HG02642 (cell line): Measurements from ENCODE around the gene KMO.

ENCODE experiments used
- ATAC-seq: cut with Tn5 transposase; IDR thresholded peaks from one replicate; pipeline ENCODE4 v1.9.1; 2021; ENCODE audit warnings: mild to moderate bottlenecking; ENCODE audit not compliant: unreplicated experiment, poor library complexity

Gene KMO

DNA sequence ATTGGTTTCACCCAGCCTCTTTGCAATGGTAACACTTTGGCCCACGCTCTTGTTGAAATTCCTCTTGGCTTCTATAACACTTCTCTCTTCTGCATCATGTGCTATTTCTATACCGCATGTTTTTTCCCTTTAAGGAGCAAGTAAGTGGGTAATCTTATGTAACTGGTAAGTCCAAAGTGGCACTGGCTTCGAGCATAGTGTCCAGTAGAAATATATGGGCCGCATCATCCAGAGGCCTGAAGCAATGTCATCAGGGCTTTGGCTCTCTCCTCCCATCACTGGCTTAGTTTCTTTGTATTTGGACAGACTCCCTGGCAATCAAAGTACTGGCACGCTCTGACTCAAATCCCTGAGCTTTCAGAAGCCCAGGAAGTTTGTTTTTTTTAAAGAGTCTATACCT is 90.5 kb downstream of the KMO start:
- no peak for ATAC-seq

DNA sequence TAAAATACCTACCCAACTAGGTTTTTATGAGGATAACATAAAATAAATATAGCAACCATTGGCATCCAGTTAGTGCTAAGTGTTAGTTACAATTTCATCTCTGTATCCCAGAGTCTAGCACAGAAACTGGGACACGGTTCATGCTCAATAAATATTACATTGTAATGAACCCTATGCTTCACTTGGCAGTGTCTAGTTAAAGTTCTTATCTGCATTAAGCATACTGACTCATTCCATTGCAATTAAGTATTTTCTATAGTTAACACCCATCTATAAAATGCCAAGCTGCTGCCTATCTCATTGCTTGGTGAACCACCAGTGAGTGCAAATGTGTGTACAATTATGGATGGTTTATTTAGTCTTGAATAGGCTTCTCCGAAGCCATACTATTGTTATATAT is 92.8 kb downstream of the KMO start:
- no peak for ATAC-seq

DNA sequence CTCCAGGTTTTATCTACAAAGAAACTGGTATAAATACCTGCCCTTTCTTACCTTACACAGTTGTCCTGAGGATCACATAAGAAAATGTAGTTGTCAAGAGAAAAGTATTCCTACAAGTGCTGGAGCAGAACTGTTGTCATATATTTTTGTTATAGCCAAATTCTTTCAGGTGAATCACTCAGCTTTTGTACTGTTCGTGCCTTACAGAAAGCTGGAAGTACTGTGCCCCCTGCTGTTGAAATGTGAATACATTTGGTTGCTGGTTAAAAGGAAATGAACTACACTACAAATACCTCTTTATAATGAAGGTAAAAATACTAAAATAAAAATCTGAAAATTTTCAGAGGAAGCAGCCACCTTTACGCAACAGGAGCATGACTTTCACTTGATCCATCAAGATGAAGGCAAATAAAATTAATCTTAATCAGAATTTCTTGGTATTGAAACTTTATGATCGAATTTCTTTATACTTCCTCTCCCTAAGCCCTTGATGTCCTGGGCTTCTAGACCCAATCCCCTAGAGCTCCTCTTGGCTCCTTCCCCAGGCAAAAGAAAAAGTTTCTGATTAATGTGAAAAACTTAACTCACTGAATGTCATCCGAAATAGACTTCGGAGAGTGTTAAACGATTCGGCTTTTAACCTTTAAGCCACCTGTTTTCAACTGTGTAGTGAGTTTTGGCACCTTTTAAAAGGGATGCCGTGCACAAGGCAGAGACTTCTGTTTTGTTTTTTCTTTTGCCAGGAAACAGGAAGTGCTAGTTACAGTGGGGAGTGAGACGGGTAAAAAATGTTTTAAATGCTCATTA is 95.5 kb downstream of the KMO start:
- ATAC-seq: peak; percentile 75

DNA sequence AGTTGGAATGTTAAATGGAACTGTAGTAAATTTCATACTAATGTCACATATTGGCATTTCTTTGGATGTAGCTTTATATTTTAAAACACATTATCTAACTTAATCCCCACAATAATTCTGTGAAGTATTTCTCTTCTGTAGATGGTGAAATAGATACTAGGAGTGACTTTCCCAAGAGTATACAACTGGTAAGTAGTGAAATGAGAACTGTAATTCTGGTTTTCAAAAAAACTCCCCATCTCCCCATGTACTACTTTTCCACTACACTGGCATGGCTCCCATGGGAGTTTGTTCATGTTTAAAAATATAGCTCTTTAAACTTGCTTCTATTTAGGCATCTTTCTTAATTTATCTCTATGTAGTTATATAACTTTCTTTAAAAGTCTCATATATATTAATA is 97.8 kb downstream of the KMO start:
- ATAC-seq: no peak

DNA sequence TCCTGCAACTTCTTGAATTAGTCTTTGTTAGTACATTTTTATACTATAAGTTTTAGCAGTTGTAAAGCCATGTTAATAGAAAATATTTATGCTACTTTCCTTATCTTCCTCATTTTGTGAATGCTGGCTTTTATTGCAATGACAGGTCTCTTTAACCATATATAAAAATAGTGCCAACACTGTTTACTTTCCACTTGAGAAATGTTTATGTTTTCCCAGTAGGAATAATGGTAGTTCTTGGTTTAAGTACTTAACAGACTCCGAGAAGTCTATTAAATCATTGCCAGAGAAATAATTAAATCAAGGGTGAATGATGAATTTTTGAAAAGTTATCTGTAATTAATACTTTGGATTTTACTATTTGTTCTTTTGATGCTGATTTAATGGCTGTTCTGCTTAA is 98.3 kb downstream of the KMO start:
- no peak for ATAC-seq

DNA sequence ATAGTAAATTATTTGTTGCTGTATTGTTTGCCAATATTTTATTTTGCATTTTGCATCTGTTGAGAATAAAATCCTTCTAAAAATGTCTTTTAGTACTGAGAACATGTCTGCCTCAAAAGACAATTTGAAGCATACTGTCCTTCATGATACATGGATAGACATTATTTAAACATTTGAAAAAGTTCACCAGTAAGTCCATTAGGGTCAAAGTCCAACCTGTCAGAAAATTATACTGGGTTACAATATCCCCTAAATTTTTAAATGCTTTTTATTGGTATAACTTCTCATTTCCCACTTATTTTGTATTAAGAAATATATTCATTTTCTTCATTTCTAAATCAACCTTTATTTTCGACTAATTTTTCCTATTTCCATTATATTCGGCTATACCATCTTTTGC is 98.7 kb downstream of the KMO start:
- no peak for ATAC-seq

DNA sequence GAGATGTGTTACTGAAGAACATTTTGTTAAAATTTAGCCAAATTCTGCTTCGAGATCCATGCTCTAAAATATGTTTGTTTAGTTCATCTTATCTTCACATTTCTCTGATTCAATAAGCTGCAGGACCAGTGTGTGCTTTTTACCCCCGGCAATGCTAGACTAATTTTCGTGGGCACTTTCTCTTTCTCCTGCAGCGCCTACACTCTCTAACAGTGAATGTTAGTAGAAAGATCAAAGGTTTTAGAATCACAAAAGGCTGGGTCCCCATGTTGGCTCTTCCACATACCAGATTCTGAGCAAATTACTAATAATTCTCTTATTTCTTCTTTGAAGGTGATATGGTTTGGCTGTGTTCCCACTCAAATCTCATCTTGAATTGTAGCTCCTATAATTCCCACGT is 99.5 kb downstream of the KMO start:
- no peak for ATAC-seq

DNA sequence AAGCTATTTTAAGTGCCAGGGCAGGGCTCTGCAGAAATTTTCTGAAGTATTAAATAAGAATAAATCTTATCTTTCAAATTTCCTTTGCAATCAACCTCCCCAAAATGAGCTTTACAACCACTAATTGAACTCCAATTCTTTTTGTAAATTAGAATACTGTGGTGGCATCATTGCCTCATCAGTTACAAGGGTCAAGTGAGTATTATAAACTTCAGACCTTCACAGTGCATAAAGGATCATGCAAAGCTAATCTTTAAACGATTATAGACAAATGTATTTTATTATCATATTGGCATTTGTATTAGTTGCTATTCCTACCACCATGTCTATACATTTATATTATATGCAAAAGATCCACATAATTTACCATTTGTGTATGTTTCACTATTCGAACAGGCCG is 100.8 kb downstream of the KMO start:
- ATAC-seq: no peak

DNA sequence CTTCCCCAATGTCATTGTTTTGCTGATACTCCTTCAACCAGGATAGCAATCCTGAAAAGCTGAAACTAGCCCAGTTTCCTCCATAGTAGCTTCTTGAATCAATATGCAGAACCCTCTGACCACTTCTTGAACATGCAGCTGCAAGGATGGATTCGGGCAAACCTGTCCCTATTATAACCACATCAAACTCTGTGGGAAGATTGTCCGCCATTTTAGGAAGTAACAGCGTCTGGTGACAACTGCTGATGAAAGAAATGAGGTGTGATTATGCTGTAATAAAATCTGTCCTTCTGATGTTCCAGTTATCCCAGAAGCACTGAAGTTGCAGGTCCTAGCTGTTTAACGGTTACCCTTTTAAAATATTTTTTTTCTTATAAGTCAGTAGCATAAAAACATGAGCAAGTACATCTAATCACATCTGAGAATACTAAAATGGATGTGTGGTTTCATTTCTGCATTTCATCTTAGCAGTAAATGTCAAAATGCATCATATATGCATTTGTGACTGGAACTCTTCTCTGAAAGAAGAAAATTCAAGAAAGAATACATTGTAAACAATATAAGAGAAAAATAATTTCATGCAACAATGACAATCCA is 103.5 kb downstream of the KMO start:
- ATAC-seq: no peak

DNA sequence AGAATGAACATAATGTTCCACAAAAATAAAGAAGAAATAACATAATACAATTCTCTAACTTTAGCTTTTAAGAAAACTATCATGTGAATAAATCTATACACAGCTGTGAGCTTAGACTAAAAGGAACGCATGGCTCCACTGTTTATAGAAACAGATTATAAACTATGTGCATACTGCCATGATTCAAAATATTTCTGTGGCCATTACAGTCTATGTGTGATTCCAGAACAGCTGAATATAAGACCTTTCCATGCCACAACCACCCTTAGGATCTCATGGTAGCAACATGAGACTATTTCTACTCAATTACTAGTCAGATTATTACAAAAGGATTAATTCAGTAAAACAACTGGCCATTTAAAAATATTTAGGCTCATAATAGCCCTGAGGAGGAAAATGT is 104.1 kb downstream of the KMO start:
- no peak for ATAC-seq

DNA sequence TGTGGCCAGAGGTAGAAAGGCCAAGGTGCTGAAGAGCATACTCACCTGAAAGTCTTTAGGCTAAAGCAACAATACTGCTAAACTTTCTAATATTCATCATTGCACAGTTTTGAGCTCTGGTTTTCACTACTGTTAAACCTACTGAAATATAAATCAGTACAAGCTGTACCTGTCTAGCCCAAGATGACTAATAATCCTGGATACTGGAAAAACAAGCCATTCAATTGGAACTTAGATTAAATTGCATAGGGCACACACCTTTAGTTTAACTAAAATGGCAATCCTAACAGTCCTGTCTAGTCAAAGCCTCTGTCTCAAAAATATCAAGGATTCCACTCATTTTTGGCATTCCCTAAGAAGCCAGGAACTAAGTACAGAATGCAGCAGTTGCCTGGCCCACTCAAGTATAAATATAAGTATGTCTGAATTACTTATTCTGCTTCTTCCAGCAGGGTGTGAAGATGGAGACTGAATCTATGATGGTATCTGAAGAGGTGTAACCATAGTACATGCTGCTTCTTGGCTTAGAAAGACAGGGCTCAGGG is 104.9 kb downstream of the KMO start:
- ATAC-seq: no peak

DNA sequence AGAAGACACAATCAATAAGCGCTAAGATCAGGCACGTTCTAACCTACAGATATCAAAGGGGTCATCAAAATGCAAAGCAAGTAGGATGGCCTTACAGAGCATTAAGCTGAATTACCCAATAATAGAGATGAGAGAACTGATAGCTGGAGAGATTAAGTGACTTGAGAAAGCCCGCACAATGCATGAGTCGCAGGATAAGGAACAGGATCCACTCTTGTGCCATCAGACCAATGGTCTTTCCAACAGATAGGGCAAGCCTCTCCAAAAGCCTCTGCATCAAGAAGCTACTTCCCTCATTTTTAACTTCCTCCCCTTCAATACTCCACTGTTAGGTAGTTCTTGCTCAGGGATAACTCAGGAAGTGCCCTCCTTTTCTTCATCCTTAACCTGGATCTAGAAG is 105.4 kb downstream of the KMO start:
- ATAC-seq: no peak

DNA sequence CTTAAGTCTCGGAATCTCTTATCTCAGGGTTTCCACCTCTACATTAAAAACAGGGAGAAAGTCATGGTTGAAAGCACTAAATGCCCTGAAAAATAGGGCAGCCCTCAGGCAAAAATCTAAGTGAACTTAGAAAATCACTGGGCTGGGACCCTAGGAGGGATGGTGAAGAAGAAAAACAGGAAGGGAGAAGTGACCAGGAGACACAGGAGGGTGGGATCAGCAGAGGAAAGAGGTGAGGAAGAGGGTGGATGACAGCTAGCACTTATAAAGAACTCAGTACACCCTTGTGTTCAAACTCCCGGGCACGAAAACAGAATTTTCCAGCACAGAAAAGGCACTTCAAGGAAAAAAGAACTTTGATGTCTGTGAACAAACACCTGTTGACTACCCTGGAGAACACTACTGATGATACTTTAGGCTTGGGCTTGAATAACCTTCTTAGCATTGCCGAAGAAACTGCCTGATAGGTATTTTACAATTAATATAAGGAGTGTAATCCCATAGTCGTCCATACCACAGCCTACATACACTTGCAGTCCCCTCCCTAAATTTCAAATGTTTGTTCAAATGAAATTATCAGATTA is 106.0 kb downstream of the KMO start:
- ATAC-seq: no peak

DNA sequence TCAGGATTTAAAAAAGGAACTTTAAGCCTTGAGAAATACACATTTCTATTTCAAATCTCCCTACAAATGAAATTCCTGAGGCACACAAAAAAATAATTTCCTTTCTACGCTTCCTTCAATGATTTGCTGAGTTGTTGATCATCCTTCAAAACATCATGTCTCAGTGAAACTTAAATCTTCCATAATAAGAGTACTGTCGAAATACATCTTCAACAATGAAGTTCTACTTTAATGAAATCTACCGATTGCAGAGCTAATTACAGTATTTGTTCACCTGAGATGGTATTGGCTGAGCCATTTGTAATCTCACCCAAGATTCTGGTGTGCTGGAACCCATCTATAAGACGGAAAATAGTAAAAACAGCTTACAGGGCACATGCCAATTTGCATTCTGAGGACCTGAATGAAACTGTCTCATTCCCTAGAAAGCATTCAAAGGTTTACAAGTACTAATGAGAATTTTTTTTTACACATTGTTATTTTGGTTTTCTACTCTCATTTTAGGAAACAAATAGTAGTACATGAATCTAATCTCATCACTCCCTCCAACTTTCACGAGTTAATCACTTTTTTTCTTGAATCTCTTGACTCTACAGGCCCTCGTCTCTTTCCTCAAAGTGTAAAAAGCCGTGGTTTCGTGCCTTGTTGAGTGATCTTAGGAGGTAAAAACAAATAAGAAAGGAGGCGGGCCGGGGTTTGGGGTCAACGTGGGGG is 106.9 kb downstream of the KMO start:
- ATAC-seq: peak; percentile 0

DNA sequence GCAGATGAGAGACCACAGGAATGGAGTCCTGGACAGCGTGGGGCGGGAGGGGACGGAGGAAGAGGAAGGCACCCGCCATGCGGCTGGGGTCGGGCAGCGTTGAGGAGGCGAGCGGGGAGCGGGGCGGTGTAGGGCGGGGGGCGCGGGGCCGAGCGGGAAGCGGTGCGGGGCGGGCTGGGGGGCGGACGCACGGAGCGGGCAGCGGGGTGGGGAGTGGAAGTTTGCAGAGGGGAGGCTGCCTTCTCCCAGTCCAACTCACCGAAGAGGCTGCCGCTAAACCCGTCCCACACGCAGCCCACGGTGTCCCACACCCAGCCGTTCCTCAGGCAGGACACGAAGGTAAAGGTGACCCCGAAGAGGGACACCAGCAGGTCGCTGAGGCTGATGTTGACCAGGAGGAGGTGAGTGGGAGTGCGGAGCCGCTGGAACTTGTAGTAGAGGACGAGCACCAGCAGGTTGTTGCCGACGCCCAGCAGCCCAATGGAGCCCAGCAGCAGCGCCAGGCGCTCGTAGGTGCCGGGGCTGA is 107.5 kb downstream of the KMO start:
- peak; percentile 57 for ATAC-seq

DNA sequence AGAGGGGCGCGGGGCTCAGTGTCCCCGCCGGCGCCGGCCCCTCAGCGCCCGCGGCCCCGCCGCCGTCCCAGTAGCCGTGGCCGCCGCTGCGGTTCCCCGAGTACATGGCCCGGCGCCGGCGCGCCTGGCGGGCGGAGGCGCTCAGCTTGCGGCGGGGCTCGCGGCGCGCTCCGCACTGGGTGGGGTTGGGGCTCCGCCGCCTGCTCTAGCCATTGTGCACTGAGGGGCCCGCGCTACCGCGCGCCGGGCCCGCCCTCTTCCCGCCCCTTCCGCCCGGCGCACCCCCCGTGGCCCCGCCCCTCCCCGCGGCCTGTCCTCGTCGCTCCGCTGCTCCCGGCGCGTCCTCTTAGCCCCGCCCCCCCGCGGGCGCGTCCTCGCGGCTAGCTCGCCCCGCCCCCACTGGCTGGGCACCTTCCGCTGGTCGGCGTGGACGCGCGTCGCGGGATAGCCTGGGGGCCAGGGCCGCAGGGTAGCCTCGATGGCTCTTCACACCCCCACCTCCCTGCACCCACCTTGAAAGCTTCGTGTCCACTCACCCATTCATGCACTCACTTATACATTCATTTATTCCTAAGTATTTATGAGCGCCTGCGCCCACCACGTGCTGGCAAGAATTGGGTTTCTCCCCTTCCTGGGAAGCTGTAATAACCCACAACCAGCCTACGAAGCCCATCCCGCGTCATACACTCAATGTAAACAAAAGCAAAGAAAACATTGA is 108.1 kb downstream of the KMO start, which contains the start of the genes CHML and OPN3:
Gene CHML (minus strand): TSS at position 221 of the 718 bp plus-strand sequence. CDS start 4,603 bp downstream, outside the sequence.
Gene OPN3 (minus strand): TSS at position 221 of the 718 bp plus-strand sequence. CDS start 115 bp downstream, at position 106.
- ATAC-seq: peak; percentile 92

DNA sequence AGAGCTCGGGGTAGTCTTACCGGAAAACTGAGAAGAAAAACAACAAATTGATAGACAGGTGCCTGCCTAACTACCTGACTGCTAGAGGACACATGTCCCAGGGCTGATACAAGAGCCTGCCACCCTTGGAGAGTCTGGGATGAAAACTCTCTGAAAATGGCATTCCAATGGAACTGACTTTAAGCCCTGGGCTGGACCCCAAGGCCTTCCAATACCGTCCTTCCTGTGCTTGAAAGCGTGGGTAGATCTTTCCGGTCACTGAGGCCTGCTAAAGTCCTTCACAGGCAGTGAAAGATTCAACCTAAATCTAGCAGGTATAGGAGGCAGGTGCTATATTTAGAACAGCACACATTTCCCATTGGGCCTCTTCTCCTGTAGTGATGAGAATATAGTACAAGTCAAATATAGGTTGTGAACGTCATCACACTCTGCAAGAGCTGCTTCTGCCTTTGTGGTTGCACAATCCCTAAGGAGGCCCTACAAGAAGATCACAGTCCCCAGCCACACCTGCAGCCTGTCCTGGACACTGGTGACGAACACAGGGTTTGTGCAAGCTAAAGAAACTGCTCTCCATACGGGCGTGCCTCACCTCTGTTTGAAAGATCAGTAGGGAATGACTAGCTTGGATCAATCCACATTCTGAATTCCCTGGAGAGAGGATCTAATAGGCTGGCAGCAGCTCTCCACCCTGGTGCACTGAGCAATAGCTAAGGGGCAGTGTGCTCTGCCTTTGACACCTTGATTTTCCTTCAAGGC is 108.9 kb downstream of the KMO start:
- ATAC-seq: no peak

DNA sequence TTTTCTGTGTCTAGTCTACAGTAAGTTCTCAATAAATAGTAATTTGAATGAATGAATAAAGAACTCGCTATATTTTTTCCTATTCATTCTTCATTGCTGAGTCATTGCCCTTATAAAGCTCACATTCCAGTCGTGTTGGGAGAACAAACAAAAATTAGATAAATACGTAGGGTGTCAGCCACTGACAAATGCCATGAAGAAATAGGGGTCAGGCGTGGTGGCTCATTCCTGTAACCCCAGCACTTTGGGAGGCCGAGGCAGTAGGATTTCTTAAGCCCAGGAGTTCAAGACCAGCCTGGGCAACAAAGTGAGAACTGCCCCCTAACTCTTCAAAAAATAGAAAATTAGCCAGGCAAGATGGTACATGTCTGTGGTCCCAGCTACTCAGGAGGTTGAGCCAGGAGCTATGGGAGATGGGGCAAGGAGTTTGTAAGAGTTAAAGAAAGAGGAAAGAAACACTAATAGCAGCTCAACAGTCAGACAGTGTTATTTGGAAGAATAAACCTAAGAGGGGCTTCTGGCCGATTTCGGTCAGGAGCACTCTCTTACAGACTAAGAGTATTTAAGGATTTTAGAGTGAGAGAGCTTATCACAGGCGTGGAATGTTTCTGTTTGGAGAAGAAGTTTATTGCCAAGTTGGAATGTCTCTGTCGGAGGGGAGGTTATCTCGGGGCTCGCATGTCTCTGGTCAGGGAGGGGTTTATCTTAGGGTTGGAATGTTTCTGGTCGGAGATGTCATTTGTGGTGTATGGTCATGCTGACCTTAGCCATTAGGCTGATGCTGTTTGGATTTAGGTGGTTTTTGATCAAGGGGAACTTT is 109.8 kb downstream of the KMO start:
- ATAC-seq: no peak
